K562 (cell line): ENCODE data around the gene LRRC27. TPM values are rescaled to one million over a fixed set of nuclear protein-coding genes. Genes with fewer than 3 reads are reported as not detected.
A peak's percentile ranks its signal among the peaks of the same experiment; 100 is the strongest.

ENCODE experiments used
- AFF1 ChIP-seq, 2 experiments: fragments of 450-650 bp; IDR thresholded peaks; 2 replicates each; pipeline ENCODE4 v1.6.1; 2018; ENCODE audit warnings: mild to moderate bottlenecking in 2 of 2, low read depth in 1 of 2; ENCODE audit not compliant: partially characterized antibody in 2 of 2
- MIER1 ChIP-seq: fragments of 450-650 bp; IDR thresholded peaks from 2 replicates; pipeline ENCODE4 v1.6.1; 2016; ENCODE audit warnings: antibody characterized with exemption, mild to moderate bottlenecking, low read depth
- POLR2A ChIP-seq: fragments of 450-650 bp; conservative IDR thresholded peaks from 2 replicates; pipeline ENCODE4 v1.6.1; 2016
- PRMT5 ChIP-seq: sonication (generic); formaldehyde crosslinking; IDR thresholded peaks from 2 replicates; pipeline ENCODE4 v1.5.0; 2020; ENCODE audit warnings: missing genetic modification reagents
- SMAD3 ChIP-seq: fragments of 450-650 bp; formaldehyde crosslinking; conservative IDR thresholded peaks from 2 replicates; pipeline ENCODE4 v1.4.0; 2020; ENCODE audit warnings: mild to moderate bottlenecking
- STAT5B ChIP-seq: fragments of 250-450 bp; sonication (Bioruptor Pico); IDR thresholded peaks from 2 replicates; pipeline ENCODE4 v1.8.0; 2021; ENCODE audit warnings: mild to moderate bottlenecking, inconsistent platforms
- ZBTB40 ChIP-seq, 2 experiments: fragments of 450-650 bp in 1 of 2; sonication (generic) in 1 of 2; formaldehyde crosslinking in 1 of 2; IDR thresholded peaks; 2 replicates each; pipeline versions ENCODE4 v1.7.1 to v1.9.0; 2016 to 2022; ENCODE audit warnings: inconsistent platforms in 1 of 2, mild to moderate bottlenecking in 1 of 2, missing genetic modification reagents in 1 of 2
- ZNF511 ChIP-seq: sonication (generic); formaldehyde crosslinking; IDR thresholded peaks from 2 replicates; pipeline ENCODE4 v1.8.0; 2022; ENCODE audit warnings: mild to moderate bottlenecking, missing genetic modification reagents
- polyA plus RNA-seq, 8 experiments: library from polyadenylated mRNA; depleted of rRNA in 4 of 8; stranded (reverse) in 5 of 8; unstranded in 3 of 8; fragments of >200 nt; fragmentation: Nextera tagmentation in 2 of 8; fragmentation: Illumina TruSeq in 1 of 8; extraction: Ambion mirVana in 2 of 8; extraction: Trizol in 1 of 8; gene quantifications; 2 replicates each; pipeline versions ENCODE4 v1.2.1 to v1.2.3, GENCODE V29; 2011 to 2014; ENCODE audit warnings: inconsistent platforms in 1 of 8, missing spikeins in 1 of 8
- total RNA-seq, 7 experiments: library from RNA; depleted of rRNA in 6 of 7; stranded (reverse); fragments of >200 nt in 6 of 7; fragmentation: Illumina TruSeq in 2 of 7; extraction: Trizol in 2 of 7; gene quantifications; 2 replicates each; pipeline versions ENCODE4 v1.2.1 to v1.2.3, GENCODE V29; 2011 to 2021; ENCODE audit warnings: low replicate concordance in 1 of 7
- TF ChIP-seq, protein P1 (sequence below): sonication (generic); formaldehyde crosslinking; IDR thresholded peaks from 2 replicates; pipeline ENCODE4 v1.8.1; 2023; ENCODE audit warnings: mild to moderate bottlenecking, missing genetic modification reagents

LRRC27 gene
- total and polyA plus RNA-seq, 9 of the 15 experiments (the other 6 are each of a cell fraction or from before 2014, with no cell fraction given), result 0.10 to 2.7 (median 1.4) TPM

GRCh38 chr10:132294561-132295318 is 37.3 kb upstream of the LRRC27 start (continued):
- TF ChIP-seq AFF1 (IDR thresholded peaks at IDR 0.05; ENCODE audit: low read depth in 1 of 2, partially characterized antibody in 2 of 2) (peak in 1 of 2 experiments; percentile 38), STAT5B (no peak), SMAD3 (CRISPR knock-in tag) (no peak), MIER1 (peak; percentile 91), ZBTB40 (IDR thresholded peaks at IDR 0.05) (peak; percentile 52; the same call in 1 of the 2 replicates), ZBTB40 (CRISPR knock-in tag; IDR thresholded peaks at IDR 0.05) (no peak), POLR2A (no peak), ZNF511 (peak; percentile 74), PRMT5 (CRISPR knock-in tag) (peak; percentile 63; the same call in 1 of the 2 replicates)
- TF ChIP-seq, protein P1, sequence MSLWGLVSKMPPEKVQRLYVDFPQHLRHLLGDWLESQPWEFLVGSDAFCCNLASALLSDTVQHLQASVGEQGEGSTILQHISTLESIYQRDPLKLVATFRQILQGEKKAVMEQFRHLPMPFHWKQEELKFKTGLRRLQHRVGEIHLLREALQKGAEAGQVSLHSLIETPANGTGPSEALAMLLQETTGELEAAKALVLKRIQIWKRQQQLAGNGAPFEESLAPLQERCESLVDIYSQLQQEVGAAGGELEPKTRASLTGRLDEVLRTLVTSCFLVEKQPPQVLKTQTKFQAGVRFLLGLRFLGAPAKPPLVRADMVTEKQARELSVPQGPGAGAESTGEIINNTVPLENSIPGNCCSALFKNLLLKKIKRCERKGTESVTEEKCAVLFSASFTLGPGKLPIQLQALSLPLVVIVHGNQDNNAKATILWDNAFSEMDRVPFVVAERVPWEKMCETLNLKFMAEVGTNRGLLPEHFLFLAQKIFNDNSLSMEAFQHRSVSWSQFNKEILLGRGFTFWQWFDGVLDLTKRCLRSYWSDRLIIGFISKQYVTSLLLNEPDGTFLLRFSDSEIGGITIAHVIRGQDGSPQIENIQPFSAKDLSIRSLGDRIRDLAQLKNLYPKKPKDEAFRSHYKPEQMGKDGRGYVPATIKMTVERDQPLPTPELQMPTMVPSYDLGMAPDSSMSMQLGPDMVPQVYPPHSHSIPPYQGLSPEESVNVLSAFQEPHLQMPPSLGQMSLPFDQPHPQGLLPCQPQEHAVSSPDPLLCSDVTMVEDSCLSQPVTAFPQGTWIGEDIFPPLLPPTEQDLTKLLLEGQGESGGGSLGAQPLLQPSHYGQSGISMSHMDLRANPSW (CRISPR knock-in tag), result no peak
- TF ChIP-seq, all 486 proteins: peak for 10
